Skin of body (tissue), 2 donors: ENCODE measurements around the gene SLC38A11. TPM values are rescaled to one million over a fixed set of nuclear protein-coding genes. Genes with fewer than 3 reads are reported as not detected.

Experiments used
- DNase-seq: peaks from one replicate; lab custom pipeline; 2025; lab: John Stamatoyannopoulos, UW
- total RNA-seq: library from RNA; depleted of rRNA; stranded (reverse); fragments of >200 nt; gene quantifications from one replicate; pipeline ENCODE4 v1.2.3, GENCODE V29; 2014

The SLC38A11 gene
- total RNA-seq, 1 donor from 2014 or later, result 0.69 TPM

DNA sequence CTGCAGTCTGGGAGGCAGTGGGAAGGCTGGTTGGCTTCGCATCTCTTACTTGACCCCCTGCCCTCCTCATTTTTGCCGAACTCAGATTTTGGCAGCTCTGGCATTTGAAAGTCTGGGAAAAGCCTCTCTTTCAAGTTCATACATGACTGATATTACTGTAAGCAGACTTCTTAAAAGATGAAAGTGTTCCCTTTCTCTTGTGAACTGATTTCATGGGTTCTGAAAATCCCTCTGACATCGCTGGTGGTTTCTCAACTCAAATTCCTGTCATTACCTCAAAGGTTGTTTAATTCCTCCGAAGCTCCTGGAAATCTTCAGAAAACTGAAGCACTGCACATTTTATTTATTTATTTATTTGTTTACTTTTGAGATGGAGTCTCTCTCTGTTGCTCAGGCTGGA, 16.9 kb upstream of the SLC38A11 start:
- no peak for DNase-seq

DNA sequence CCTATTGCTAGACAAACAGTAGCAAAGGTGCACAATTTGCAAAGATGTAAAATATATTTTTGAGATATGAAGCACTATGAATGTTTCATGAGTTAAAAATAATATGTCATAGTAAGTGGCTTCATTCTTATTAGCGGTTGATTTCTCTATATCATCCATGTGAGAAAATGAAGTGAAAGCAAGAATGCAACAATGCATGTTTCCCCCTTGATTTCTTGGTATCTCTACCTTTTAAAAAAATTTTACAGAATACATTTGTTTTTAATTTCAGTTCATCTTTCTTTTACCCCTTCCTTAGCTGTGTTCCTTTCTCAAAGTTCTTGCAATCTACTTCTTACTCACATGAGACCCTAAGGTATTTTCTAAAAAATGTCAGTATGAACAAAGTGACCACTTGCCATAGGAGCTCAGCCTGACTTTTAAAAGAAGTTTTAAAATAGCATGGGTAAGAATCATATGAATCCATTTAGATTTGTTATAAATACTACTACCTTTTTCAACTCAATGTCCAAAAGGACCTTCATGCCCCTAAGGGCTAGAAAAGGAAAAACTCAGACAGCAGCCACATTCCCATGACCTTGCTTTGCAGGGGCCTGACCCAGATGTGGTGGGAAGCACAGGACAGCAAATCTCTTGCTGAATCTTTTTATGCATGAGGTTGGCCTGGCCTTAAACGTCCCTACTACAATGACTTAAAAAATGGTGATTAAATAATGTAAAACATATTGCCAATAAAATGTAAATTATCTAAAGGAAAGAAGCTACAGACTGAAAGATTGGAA, 14.8 kb upstream of the SLC38A11 start:
- DNase-seq, result no peak

DNA sequence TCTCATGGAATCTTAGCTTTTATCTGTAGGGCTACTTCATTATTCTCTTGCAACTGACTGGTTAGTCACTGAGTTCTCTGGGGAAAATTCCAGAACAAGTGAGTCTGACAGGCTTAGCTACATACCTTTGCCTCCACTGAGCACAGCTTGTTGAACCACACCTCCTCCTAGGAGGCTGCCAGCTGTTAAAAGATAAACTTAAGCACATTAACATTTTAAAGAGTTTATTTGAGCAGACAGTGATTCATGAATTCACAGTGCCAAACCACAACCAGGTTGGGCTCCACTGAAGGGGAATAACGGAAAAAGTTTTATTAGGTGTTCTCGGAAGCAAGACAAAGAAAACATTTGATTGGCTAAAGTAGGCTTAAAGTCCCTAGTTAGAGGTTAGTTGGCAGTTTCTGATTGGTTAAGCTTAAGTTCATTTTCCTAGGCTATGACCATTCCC, 12.5 kb upstream of the SLC38A11 start:
- no peak for DNase-seq

GRCh38 chr2:164967361-164967760, 12.0 kb upstream of the SLC38A11 start:
- DNase-seq, result no peak

DNA sequence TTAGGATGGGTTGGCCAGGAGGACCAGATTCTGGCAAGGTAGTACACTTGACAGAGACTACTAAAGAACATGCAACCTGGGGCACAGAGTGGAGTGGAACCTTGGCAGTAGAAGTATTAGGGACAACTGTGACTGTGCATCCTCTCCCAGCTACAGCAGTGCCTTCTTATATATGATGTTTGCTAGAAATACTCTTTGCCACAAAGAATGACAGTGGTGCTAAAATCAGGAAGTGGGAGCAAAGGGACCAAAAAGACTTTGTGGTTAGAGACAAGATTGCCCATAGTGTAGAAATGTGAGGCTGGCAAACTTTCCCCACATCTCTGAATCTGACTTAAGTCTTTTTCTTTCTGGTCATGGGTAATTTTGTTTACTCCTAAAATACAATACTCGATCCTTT, 9.4 kb upstream of the SLC38A11 start:
- DNase-seq, result no peak

DNA sequence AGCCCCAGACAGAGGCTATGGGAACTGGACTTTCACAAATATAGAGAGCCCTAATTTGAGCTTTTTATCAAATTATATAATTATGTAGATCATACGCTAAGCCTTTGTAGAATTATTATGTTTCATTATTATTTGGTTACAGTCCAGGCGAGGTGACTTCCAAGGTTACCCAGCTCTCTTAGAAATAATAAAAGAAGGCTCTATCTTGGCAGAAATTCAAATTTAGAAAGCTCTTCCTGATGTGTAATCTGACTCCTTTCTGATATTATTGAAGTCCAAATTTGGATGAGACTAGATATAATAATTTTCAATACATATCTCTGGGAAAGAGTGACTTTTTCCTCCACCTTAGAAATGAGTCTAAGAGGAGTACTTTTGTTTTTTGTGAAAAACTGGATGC, 4.8 kb upstream of the SLC38A11 start:
- DNase-seq, result no peak

GRCh38 chr2:164954186-164954585, 1.1 kb downstream of the SLC38A11 start:
- no peak for DNase-seq

DNA sequence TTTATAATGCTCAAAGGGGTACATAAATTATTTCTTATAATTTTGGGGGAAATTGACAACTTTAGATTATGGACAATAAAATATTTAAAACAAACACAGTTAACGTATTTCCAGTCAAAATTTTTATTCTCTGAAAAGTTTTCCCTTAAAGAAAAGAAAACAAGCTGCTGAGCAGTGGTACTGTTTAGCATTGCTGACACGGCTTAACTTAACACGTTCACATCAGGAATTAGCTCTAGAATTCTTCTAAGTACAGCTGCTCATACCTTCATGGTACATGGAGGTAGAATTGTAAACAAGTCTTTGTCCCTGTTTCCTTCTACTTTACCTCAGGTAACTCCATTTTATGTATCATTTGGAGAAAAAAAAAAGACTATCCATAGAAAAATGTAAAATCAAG, 2.0 kb downstream of the SLC38A11 start:
- no peak for DNase-seq

- DNase-seq, result no peak
These were observed 3.1 kb downstream of the SLC38A11 start for GRCh38 chr2:164952057-164952702.

DNA sequence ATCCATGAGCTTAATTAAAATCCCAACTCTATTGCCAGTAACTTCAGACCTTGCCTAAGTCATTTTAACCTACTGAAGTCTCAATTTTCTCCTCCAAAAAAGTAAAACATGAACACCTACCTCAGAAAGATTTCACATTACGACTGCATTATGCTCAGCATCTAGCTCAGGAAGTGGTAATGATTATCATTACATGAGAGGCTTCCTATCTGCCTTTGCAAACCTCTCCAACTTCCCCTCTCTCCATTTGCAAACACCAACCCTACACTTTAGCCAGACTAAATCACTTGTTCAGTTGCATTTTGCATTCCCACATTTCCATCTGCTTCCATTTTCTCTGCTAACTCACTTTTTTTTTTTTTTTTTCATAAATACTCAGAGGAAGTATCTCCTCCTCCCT, 6.8 kb downstream of the SLC38A11 start:
- no peak for DNase-seq

DNA sequence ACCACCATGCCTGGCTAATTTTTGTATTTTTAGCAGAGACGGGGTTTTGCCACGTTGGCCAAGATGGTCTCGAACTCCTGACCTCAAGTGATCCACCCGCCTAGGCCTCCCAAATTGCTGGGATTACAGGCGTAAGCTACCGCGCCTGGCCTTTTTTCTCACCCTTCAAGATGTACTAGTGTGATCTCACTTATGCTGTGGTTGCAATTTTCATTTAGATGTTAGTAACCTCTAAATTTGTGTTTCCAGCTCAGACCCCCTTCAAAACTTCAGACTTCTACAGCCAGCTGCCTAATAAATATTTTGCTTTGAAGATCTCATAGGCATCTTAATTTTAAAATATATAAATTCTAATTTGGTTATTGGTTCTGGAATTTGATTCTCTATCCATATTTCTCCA, 8.0 kb downstream of the SLC38A11 start:
- no peak for DNase-seq

- DNase-seq, result no peak
These were observed 12.0 kb downstream of the SLC38A11 start for GRCh38 chr2:164943289-164943688.

- no peak for DNase-seq
These were observed 17.4 kb downstream of the SLC38A11 start for GRCh38 chr2:164937864-164938401.

GRCh38 chr2:164935118-164936101, 19.9 kb downstream of the SLC38A11 start:
- no peak for DNase-seq

- no peak for DNase-seq
These were observed 20.8 kb downstream of the SLC38A11 start for GRCh38 chr2:164934401-164935117.

DNA sequence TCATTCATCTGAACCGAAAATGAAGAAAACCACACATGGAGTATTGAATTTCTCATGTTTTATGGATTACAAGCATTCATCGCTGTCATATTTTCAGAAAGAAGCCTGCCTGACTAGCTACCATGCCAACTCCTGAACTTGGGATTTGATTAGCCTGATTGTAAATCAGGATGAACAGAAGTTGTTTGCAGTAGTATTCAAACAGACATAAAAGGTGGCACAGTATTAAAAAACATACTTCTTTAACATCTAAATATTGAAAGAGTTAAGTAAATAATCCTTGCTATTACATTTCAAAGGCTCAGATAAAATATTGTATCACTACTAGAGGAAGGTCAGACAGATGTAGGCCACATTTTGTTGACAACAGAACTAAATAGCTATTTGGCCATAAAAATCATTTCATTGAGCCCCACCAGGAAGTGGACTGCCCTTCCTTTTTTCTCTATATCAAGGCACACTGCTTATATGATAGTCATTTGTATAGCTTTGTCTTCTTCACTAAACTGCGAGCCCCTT, 21.6 kb downstream of the SLC38A11 start:
- DNase-seq, result no peak

- DNase-seq, result no peak
These were observed 22.9 kb downstream of the SLC38A11 start for GRCh38 chr2:164932377-164932776.

GRCh38 chr2:164928101-164928673, 27.1 kb downstream of the SLC38A11 start:
- no peak for DNase-seq

GRCh38 chr2:164922134-164922533, 33.2 kb downstream of the SLC38A11 start:
- no peak for DNase-seq

GRCh38 chr2:164920430-164920829, 34.9 kb downstream of the SLC38A11 start:
- DNase-seq, result no peak
